ENCODE measurements around the gene GPRIN1.

DNA sequence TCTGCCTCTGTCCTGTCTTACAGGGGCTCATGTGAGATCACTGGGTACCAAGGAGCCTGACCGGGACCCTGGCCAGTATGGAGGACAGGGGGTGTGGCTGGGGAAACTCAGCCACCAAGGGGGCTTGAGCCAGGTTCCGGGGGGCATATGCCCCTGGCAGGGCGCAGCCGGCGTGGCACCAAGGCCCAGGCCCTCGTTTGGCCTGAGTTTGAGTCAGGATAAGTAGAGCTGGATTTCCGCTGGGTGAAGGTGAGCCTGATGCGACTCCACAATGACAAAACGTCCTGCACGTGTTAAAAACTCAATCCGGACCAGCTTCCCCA lies 36.7 kb upstream of the GPRIN1 start:
- TF ChIP-seq CTCF (conservative IDR thresholded peaks at IDR 0.05 in 1 of 2, IDR thresholded peaks at IDR 0.05 in 1 of 2; ENCODE audit: extremely low read depth in 1 of 2, insufficient read depth in 1 of 2, low read depth in 1 of 2, low read length in 2 of 2): no peak
- TF ChIP-seq EZH2 (IDR thresholded peaks at IDR 0.05; ENCODE audit: borderline replicate concordance, low read length): no peak

Data from mammary epithelial cell (primary cell).